D721Med (cell line): Measurements from ENCODE around the gene PITRM1.
"Not testable (repeated sequence)": the region's sequence is repeated elsewhere in the genome, so short reads cannot be mapped to it uniquely, and the experiment has no call there.

Experiments
- DNase-seq: peaks from one replicate; pipeline ENCODE4 v3.0.0; 2011; ENCODE audit warnings: low spot score; ENCODE audit not compliant: insufficient read length
- FAIRE-seq: peaks from 2 replicates; lab custom pipeline; 2011; peaks lifted over from hg19 to GRCh38; lab: Jason Lieb, UNC
- CTCF ChIP-seq: IDR thresholded peaks from 2 replicates; pipeline ENCODE4 v1.5.1; 2012; ENCODE audit warnings: mild to moderate bottlenecking, control low read depth; ENCODE audit not compliant: insufficient read depth; ENCODE audit errors: missing control alignments

Gene PITRM1

GRCh38 chr10:3107426-3107961 lies 65.1 kb downstream of the PITRM1 start:
- no peak for FAIRE-seq
- no peak for TF ChIP-seq CTCF
- DNase-seq: no peak

GRCh38 chr10:3106928-3107425 lies 65.6 kb downstream of the PITRM1 start:
- no peak for DNase-seq
- FAIRE-seq: no peak
- no peak for TF ChIP-seq CTCF

GRCh38 chr10:3106328-3106727 lies 66.3 kb downstream of the PITRM1 start:
- FAIRE-seq, DNase-seq: not testable (repeated sequence)

GRCh38 chr10:3105905-3106304 lies 66.7 kb downstream of the PITRM1 start:
- FAIRE-seq (no peak), DNase-seq (no peak)
- TF ChIP-seq CTCF: no peak

GRCh38 chr10:3105166-3105565 lies 67.4 kb downstream of the PITRM1 start:
- DNase-seq (no peak), FAIRE-seq (no peak)
- TF ChIP-seq CTCF: no peak

GRCh38 chr10:3104251-3104918 lies 68.2 kb downstream of the PITRM1 start:
- no peak for FAIRE-seq
- DNase-seq: no peak
- no peak for TF ChIP-seq CTCF

- FAIRE-seq (no peak), DNase-seq (no peak)
- TF ChIP-seq CTCF: no peak
These were observed 68.9 kb downstream of the PITRM1 start for GRCh38 chr10:3103646-3104045.
